Esophagus muscularis mucosa (tissue), 3 donors: Measurements from ENCODE around the gene TMEM87B.

ENCODE experiments used
- CTCF ChIP-seq, 3 experiments: fragments of 200-600 bp in 2 of 3; fragments of 450-650 bp in 1 of 3; sonication (generic) in 2 of 3; IDR thresholded peaks; one replicate each; pipeline ENCODE4 v1.5.1; 2017 to 2019; ENCODE audit warnings: antibody characterized with exemption in 3 of 3, mild to moderate bottlenecking in 2 of 3, moderate library complexity in 1 of 3
- POLR2A ChIP-seq: fragments of 450-650 bp; IDR thresholded peaks from one replicate; pipeline ENCODE4 v1.6.1; 2017; ENCODE audit warnings: antibody characterized with exemption, moderate library complexity, mild to moderate bottlenecking, low read depth
- POLR2AphosphoS5 ChIP-seq, 2 donors: sonication (generic); formaldehyde crosslinking; IDR thresholded peaks; one replicate each; pipeline ENCODE4 v1.6.1; 2017; ENCODE audit warnings: antibody characterized with exemption in 2 of 2

DNA sequence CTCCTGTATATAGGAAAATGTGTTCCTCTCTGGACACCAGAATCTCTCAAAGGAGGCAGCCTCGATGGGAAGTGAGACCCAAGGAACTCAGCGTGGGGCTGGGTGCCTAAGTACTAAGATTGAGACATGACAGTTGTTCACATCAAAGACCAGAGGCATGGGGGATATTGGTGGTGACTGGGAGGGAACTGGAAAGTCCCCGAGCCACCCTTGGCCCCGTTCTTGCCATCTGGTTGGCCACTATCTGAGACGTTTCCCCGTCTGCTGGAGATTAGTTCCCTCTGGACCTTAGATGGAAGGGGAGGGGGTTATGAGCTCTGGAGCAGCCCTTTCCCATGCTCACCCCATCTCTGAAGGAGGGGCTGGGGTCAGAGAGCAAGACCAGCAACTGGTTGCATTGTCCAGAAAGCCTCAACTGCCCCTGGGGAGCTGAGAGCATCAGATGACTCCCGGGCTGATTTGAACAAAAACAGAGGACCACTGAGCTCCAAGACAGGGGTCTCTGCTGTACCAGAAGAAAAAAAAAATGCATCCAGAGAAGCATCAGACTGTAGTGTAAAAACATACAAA is 94.9 kb downstream of the TMEM87B start:
- TF ChIP-seq CTCF (IDR thresholded peaks at IDR 0.05) (no peak), POLR2AphosphoS5 (IDR thresholded peaks at IDR 0.05) (no peak), POLR2A (no peak)
